Activated naive CD4-positive, alpha-beta T cell treated with anti-CD3 and anti-CD28 coated beads, Interleukin-2, amount 50 U/mL, for 72 hours (primary cell): Measurements from ENCODE around the gene UBE2N. TPM values are rescaled to one million over a fixed set of nuclear protein-coding genes. Genes with fewer than 3 reads are reported as not detected.
"Not testable (repeated sequence)": the region's sequence is repeated elsewhere in the genome, so short reads cannot be mapped to it uniquely, and the experiment has no call there.

ENCODE experiments used
- ATAC-seq, 2 donors: fragments of 150-1000 bp; cut with Tn5 transposase; 2 replicates each; pipeline ENCODE4 v1.10.0; 2021; ENCODE audit warnings: mild to moderate bottlenecking in 2 of 2, moderate library complexity in 2 of 2
- DNase-seq, 2 donors: peaks; one replicate each; pipeline ENCODE4 v3.0.0; 2021 to 2022; ENCODE audit warnings: low spot score in 2 of 2
- H3K27ac Mint-ChIP-seq, 2 donors: one replicate each; pipeline ENCODE4 v1.8.0; 2022; ENCODE audit warnings: mild to moderate bottlenecking in 2 of 2, mixed read lengths in 2 of 2
- H3K36me3 Mint-ChIP-seq, 2 donors: one replicate each; pipeline ENCODE4 v1.8.0; 2022; ENCODE audit warnings: mixed read lengths in 2 of 2
- H3K9me3 Mint-ChIP-seq, 2 donors: one replicate each; pipeline ENCODE4 v1.8.0; 2022; ENCODE audit warnings: mixed read lengths in 2 of 2
- total RNA-seq, 2 donors: library from RNA; stranded (reverse); gene quantifications; one replicate each; pipeline ENCODE4 v1.2.3, GENCODE V29; 2022

The UBE2N gene
- total RNA-seq, 2 donors from 2014 or later, result 164 to 188 TPM

GRCh38 chr12:93427779-93428564, 13.8 kb downstream of the UBE2N start:
- peak in 1 of 2 donors; percentile 14 for ATAC-seq
- H3K27ac Mint-ChIP-seq, result peak overlapping the region; percentile 59 to 63
- no peaks in the 10 kb centered on the region for H3K36me3 Mint-ChIP-seq
- H3K9me3 Mint-ChIP-seq, result no peaks in the 10 kb centered on the region
- DNase-seq, result no peak

- ATAC-seq, result peak; percentile 64 to 65
- Mint-ChIP-seq H3K9me3 (no peaks in the 10 kb centered on the region), H3K27ac (peak overlapping the region in 1 of 2 donors; percentile 33), H3K36me3 (no peaks in the 10 kb centered on the region)
- DNase-seq, result no peak
Observed at GRCh38 chr12:93426412-93426805, 15.3 kb downstream of the UBE2N start.

GRCh38 chr12:93425736-93426411, 15.9 kb downstream of the UBE2N start:
- no peaks in the 10 kb centered on the region for H3K9me3 Mint-ChIP-seq
- peak overlapping the region; percentile 33 to 35 for H3K27ac Mint-ChIP-seq
- DNase-seq (no peak), ATAC-seq (no peak)
- H3K36me3 Mint-ChIP-seq, result no peaks in the 10 kb centered on the region

GRCh38 chr12:93422050-93422449, 19.7 kb downstream of the UBE2N start:
- DNase-seq (no peak), ATAC-seq (no peak)
- Mint-ChIP-seq H3K9me3 (no peaks in the 10 kb centered on the region), H3K27ac (peak overlapping the region in 1 of 2 donors; percentile 4), H3K36me3 (no peaks in the 10 kb centered on the region)

GRCh38 chr12:93419388-93420034, 22.2 kb downstream of the UBE2N start:
- Mint-ChIP-seq H3K27ac (peak overlapping the region in 1 of 2 donors; percentile 5), H3K36me3 (peaks cover 0 to 12% of the 10 kb centered on the region in 2 donors), H3K9me3 (peaks cover 0 to 2% of the 10 kb centered on the region in 2 donors)
- ATAC-seq (no peak), DNase-seq (no peak)

- Mint-ChIP-seq H3K9me3 (peaks cover 0 to 5% of the 10 kb centered on the region in 2 donors), H3K36me3 (peaks cover 0 to 25% of the 10 kb centered on the region in 2 donors), H3K27ac (no peak overlapping the region)
- ATAC-seq, result no peak
- no peak for DNase-seq
Observed at GRCh38 chr12:93417967-93418480, 23.7 kb downstream of the UBE2N start.

GRCh38 chr12:93415723-93416464, 25.9 kb downstream of the UBE2N start:
- ATAC-seq (peak; percentile 56 to 68), DNase-seq (no peak)
- H3K9me3 Mint-ChIP-seq, result peaks cover 0 to 9% of the 10 kb centered on the region in 2 donors
- H3K36me3 Mint-ChIP-seq, result peaks cover 0 to 43% of the 10 kb centered on the region in 2 donors
- H3K27ac Mint-ChIP-seq, result peak overlapping the region; percentile 86 to 90

- Mint-ChIP-seq H3K36me3 (peaks cover 0 to 68% of the 10 kb centered on the region in 2 donors), H3K27ac (peak overlapping the region; percentile 16 to 31), H3K9me3 (peaks cover 0 to 9% of the 10 kb centered on the region in 2 donors)
- no peak for DNase-seq
- no peak for ATAC-seq
Observed at GRCh38 chr12:93413064-93413463, 28.7 kb downstream of the UBE2N start.

GRCh38 chr12:93412396-93412795, 29.4 kb downstream of the UBE2N start:
- H3K9me3 Mint-ChIP-seq, DNase-seq, ATAC-seq: not testable (repeated sequence)
- peak overlapping the region; percentile 63 to 75 for H3K27ac Mint-ChIP-seq
- peaks cover 0 to 74% of the 10 kb centered on the region in 2 donors for H3K36me3 Mint-ChIP-seq

- Mint-ChIP-seq H3K36me3 (peaks cover 0 to 80% of the 10 kb centered on the region in 2 donors), H3K27ac (peak overlapping the region; percentile 31 to 67)
- not testable (repeated sequence) for DNase-seq, H3K9me3 Mint-ChIP-seq, ATAC-seq
Observed at GRCh38 chr12:93411060-93411459, 30.7 kb downstream of the UBE2N start.

- not testable (repeated sequence) for H3K9me3 Mint-ChIP-seq, DNase-seq, ATAC-seq
- Mint-ChIP-seq H3K36me3 (peaks cover 0 to 69% of the 10 kb centered on the region in 2 donors), H3K27ac (peak overlapping the region; percentile 19 to 42)
Observed at GRCh38 chr12:93409343-93410187, 32.2 kb downstream of the UBE2N start.

- peak overlapping the region; percentile 19 to 42 for H3K27ac Mint-ChIP-seq
- H3K36me3 Mint-ChIP-seq, result peaks cover 0 to 63% of the 10 kb centered on the region in 2 donors
- no peak for DNase-seq
- peaks cover 0 to 4% of the 10 kb centered on the region in 2 donors for H3K9me3 Mint-ChIP-seq
- peak; percentile 16 to 50 for ATAC-seq
Observed at GRCh38 chr12:93408813-93409212, 32.9 kb downstream of the UBE2N start.

GRCh38 chr12:93407963-93408283, 33.8 kb downstream of the UBE2N start:
- H3K27ac Mint-ChIP-seq, result peak overlapping the region; percentile 60 to 86
- ATAC-seq (peak in 1 of 2 donors; percentile 55), DNase-seq (no peak)
- peaks cover 0 to 4% of the 10 kb centered on the region in 2 donors for H3K9me3 Mint-ChIP-seq
- peaks cover 0 to 54% of the 10 kb centered on the region in 2 donors for H3K36me3 Mint-ChIP-seq

GRCh38 chr12:93407054-93407962, 34.4 kb downstream of the UBE2N start:
- peaks cover 0 to 3% of the 10 kb centered on the region in 2 donors for H3K9me3 Mint-ChIP-seq
- peaks cover 0 to 49% of the 10 kb centered on the region in 2 donors for H3K36me3 Mint-ChIP-seq
- ATAC-seq, result peak; percentile 11 to 54
- no peak for DNase-seq
- peak overlapping the region; percentile 60 to 86 for H3K27ac Mint-ChIP-seq
